GM12801 (cell line): ENCODE results near the gene SIGLEC12.
A peak's percentile ranks its signal among the peaks of the same experiment; 100 is the strongest.

ENCODE experiments used
- TF ChIP-seq, protein P1 (sequence below): IDR thresholded peaks from one replicate; pipeline ENCODE4 v1.5.1; 2011; ENCODE audit warnings: control low read depth; ENCODE audit not compliant: insufficient read length; ENCODE audit errors: extremely low read depth

SIGLEC12 gene

DNA sequence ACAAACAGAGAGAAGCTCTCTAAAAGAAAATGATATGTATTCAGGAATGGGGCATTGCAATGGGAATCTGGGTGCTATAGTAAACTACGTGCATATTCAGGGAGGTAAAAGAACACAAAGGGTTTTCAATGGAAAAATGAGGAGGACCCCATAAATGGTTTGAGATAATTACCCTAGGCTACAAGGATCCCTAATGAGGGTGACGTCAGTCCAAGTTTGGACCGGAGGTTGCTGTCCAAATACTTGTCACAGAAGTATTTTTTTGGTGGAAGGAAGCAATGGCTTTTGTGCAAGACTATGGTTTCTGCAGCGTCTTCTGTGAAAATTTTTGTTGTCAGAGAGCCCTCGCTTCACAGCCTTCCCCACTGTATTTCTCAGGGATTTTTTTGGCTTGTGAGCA, 24.3 kb downstream of the SIGLEC12 start:
- TF ChIP-seq, protein P1, sequence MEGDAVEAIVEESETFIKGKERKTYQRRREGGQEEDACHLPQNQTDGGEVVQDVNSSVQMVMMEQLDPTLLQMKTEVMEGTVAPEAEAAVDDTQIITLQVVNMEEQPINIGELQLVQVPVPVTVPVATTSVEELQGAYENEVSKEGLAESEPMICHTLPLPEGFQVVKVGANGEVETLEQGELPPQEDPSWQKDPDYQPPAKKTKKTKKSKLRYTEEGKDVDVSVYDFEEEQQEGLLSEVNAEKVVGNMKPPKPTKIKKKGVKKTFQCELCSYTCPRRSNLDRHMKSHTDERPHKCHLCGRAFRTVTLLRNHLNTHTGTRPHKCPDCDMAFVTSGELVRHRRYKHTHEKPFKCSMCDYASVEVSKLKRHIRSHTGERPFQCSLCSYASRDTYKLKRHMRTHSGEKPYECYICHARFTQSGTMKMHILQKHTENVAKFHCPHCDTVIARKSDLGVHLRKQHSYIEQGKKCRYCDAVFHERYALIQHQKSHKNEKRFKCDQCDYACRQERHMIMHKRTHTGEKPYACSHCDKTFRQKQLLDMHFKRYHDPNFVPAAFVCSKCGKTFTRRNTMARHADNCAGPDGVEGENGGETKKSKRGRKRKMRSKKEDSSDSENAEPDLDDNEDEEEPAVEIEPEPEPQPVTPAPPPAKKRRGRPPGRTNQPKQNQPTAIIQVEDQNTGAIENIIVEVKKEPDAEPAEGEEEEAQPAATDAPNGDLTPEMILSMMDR = no peak

DNA sequence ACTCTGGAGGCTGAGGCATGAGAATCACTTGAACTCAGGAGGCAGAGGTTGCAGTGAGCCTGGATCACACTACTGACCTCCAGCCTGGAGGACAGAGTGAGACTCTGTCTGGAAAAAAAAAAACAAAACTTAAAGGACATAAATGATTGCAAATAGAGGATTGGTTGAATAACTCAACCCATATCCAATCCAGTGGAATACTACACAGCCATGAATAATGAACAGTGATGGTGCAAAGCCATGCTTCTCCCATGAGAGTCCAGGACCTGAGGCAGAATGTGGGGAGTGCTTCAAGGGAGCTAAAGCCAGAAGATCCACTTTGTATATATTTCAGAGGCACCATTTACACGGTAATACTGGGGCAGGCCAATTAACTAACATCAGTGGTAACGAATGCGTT, 25.4 kb downstream of the SIGLEC12 start:
- TF ChIP-seq, protein P1 = no peak

DNA sequence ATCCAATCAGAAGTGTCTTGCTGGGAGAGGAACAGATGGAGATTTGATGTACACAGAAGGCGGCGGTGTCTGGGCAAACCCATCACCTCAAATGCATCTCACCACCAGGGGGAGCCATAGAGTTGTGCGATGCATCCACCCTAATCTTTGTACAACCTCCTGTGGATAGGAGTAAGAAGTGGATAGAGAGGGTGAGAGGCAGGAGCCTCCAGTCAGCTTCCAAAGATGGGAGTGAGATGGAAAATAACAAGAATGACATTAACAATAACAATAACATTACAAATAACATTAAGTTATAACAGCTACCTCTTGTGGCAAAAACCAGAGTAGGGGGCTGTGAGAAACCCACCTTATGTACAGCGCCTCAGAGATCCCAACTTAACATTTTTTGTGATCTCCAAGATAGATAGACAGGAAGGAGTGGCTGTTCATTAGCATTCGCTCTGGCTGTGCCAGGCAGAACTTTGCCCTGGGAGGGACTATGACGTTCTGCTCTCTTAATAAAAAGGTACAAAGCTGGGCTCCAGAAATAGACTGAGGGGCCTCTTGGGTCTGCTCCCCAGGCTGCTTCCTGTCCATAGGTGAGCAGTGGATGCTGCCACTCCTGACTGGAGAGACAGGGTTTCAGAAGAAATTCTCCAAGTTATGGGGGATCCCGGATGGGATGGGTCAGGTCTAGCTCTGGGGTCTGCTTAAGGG, 28.4 kb downstream of the SIGLEC12 start:
- TF ChIP-seq, protein P1 = peak; percentile 58

DNA sequence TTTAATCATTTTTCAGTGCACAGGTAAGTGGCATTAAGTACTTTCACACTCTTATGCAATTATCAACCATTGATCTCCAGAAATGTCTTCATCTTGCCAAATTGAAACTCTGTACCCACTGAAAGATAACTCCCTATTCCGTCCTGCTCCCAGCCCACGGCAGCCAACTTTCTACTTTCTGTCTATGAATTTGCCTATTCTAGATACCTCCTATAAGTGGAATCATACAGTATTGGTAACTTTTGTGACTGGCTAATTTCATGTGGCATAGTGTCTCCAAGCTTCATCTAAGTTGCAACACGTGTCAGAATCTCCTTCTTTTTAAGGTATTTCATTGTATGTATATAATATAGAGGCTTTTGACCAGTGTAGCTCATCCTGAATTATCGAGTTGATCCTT, 29.0 kb downstream of the SIGLEC12 start:
- TF ChIP-seq, protein P1 = no peak

DNA sequence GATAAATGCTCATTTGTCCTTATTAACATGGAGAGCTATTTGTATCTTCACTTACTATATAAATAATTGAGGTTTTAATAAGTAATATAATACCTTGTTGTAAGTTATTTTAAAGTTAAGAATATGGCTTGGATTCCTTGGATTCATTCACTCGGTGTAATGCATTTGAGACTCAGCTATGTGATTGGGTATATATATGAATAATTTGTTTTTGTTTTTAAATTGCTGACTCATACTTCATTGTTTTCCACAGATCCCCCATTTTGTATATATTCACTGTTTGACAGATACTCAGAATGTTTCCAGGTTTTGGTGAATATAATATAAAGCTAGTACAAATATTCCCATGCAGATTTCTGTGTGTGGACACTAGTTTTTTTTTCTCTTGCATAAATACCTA, 30.1 kb downstream of the SIGLEC12 start:
- TF ChIP-seq, protein P1 = no peak

DNA sequence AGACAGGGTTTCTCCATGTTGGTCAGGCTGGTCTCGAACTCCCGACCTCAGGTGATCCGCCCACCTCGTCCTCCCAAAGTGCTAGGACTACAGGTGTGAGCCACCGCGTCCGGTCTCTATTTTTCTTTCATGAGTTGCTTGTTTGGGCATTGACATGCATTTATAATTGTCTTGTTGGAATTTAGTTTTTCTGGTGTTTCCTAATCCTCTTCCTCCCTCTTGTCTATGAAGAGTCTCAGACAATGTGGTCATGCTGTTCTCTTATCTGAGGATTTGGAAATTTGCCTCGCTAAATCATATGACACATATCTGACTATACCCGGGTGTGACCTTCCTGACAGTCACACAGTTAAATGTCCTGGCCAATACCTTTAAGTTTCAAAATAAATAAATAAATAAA, 30.6 kb downstream of the SIGLEC12 start:
- TF ChIP-seq, protein P1 = no peak

DNA sequence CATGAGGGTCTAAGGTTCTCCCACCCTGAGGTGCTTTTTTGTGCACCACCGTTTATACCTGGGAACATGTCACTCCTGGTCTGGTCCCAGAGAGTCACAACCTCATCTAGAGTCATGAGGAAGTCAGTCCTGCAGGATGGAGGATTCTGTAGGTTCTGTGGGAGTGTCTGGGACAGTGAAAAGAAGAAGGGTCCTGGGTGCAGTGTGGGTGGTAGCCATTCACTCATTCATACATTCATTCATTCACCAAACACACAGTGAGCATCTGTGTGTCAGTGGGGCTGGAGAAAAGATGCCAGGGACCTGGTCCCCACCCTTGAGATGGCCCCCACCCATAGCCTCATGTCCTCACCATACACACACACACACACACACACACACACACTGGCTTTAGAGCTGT, 32.0 kb downstream of the SIGLEC12 start:
- TF ChIP-seq, protein P1 = no peak
